HepG2 (cell line): Measurements from ENCODE around the gene PIR.

Experiments used
- CBFB ChIP-seq: sonication (generic); formaldehyde crosslinking; IDR thresholded peaks from 2 replicates; pipeline ENCODE4 v1.4.0; 2020; ENCODE audit warnings: missing genetic modification reagents
- FOSL1 ChIP-seq: sonication (generic); formaldehyde crosslinking; IDR thresholded peaks from 2 replicates; pipeline ENCODE4 v1.9.0; 2021; ENCODE audit warnings: missing genetic modification reagents, borderline replicate concordance

GRCh38 chrX:15425024-15425423, 68.1 kb downstream of the PIR start:
- TF ChIP-seq FOSL1 (CRISPR knock-in tag) (no peak), CBFB (no peak)
